Chondrocyte (in vitro differentiated cells): Measurements from ENCODE around the gene NKD2. TPM values are rescaled to one million over a fixed set of nuclear protein-coding genes. Genes with fewer than 3 reads are reported as not detected.

ENCODE experiments used
- DNase-seq: peaks from one replicate; pipeline ENCODE4 v3.0.0; 2021; ENCODE audit warnings: mixed read lengths, low spot score
- H3K27ac Mint-ChIP-seq: one replicate; pipeline ENCODE4 v1.8.0; 2021; ENCODE audit warnings: mild to moderate bottlenecking, moderate library complexity, mixed read lengths; ENCODE audit not compliant: unreplicated experiment
- H3K27me3 Mint-ChIP-seq: 2 replicates; pipeline ENCODE4 v1.8.0; 2021; ENCODE audit warnings: low read depth, mixed read lengths
- H3K36me3 Mint-ChIP-seq: 2 replicates; pipeline ENCODE4 v1.8.0; 2021; ENCODE audit warnings: low read depth, mixed read lengths
- H3K4me1 Mint-ChIP-seq: 2 replicates; pipeline ENCODE4 v1.8.0; 2021; ENCODE audit warnings: low read depth, mild to moderate bottlenecking, mixed read lengths
- H3K4me3 Mint-ChIP-seq: one replicate; pipeline ENCODE4 v1.8.0; 2021; ENCODE audit warnings: mild to moderate bottlenecking, moderate library complexity, mixed read lengths; ENCODE audit not compliant: unreplicated experiment
- H3K9me3 Mint-ChIP-seq: 2 replicates; pipeline ENCODE4 v1.8.0; 2021; ENCODE audit warnings: low read depth, mixed read lengths
- total RNA-seq: library from RNA; stranded (reverse); gene quantifications from 3 replicates; pipeline ENCODE4 v1.2.1, GENCODE V29; 2021
- TF ChIP-seq, protein P1 (sequence below): fragments of 200-600 bp; sonication (generic); IDR thresholded peaks from 2 replicates; pipeline ENCODE4 v1.5.0; 2021; ENCODE audit warnings: antibody characterized with exemption, mild to moderate bottlenecking, moderate library complexity

The NKD2 gene
- total RNA-seq, 1 donor from 2014 or later = not detected

DNA sequence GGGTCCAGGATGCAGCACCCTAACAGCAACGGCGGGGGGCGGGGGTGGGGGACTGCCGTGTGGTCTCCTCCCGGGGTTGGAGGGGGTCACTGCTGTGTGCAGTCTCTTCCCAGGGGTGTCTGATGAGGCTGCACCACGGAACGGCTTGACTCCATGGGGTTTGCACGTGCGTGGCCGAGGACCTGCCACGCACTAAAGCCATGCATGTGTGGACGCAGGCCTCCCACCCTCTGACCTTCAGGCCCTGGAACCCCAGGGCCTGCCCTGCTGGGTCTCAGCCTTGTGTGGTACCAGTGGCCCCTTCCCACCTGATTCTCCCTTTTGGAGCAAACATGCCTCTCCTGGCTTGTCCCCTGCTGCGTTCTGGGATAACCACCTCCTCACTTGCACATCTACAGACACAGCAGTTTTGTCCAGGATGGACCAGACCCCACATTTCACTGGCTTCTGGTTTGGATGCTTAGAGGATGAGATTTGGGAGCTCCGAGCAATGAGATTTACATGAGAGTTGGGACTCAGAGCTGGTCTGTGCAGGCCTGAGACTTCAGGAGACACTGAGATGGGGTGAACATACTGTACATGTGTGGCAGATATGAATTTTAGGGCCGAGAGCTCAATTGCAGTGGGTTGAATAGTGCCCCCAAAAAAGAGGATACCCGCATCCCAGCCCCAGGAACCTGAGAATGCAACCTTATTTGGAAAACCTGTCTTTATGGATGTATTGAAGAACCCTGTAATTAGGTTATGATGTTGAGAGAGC is 57.5 kb downstream of the NKD2 start:
- Mint-ChIP-seq H3K27ac (no peak overlapping the region), H3K36me3 (no peaks in the 10 kb centered on the region), H3K4me3 (no peak overlapping the region), H3K4me1 (no peaks in the 10 kb centered on the region), H3K27me3 (peaks cover 5% of the 10 kb centered on the region), H3K9me3 (no peaks in the 10 kb centered on the region)
- no peak for DNase-seq
- TF ChIP-seq, protein P1, sequence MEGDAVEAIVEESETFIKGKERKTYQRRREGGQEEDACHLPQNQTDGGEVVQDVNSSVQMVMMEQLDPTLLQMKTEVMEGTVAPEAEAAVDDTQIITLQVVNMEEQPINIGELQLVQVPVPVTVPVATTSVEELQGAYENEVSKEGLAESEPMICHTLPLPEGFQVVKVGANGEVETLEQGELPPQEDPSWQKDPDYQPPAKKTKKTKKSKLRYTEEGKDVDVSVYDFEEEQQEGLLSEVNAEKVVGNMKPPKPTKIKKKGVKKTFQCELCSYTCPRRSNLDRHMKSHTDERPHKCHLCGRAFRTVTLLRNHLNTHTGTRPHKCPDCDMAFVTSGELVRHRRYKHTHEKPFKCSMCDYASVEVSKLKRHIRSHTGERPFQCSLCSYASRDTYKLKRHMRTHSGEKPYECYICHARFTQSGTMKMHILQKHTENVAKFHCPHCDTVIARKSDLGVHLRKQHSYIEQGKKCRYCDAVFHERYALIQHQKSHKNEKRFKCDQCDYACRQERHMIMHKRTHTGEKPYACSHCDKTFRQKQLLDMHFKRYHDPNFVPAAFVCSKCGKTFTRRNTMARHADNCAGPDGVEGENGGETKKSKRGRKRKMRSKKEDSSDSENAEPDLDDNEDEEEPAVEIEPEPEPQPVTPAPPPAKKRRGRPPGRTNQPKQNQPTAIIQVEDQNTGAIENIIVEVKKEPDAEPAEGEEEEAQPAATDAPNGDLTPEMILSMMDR = no peak

DNA sequence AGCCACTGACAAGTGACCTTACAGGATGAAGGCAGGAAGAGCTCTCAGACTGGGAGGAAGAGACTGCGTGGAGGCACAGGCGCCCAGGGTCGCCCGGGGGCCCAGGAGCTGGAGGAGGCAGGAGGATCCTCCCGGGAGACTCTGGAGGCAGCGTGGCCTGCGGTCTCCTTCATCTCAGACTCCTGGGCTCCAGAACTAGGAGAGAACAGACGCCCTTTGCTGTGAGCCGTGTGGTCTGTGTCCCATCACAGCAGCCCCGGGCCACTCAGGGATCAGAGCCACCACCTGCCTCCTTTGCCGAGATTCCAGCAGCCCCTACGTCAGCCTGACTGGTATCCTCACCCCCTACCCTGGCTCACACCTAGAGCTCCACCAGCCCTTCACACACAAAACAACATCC is 58.1 kb downstream of the NKD2 start:
- TF ChIP-seq, protein P1 = no peak
- DNase-seq = no peak
- peaks cover 5% of the 10 kb centered on the region for H3K27me3 Mint-ChIP-seq
- no peaks in the 10 kb centered on the region for H3K9me3 Mint-ChIP-seq
- H3K27ac Mint-ChIP-seq = no peak overlapping the region
- no peaks in the 10 kb centered on the region for H3K36me3 Mint-ChIP-seq
- H3K4me1 Mint-ChIP-seq = no peaks in the 10 kb centered on the region
- H3K4me3 Mint-ChIP-seq = no peak overlapping the region

DNA sequence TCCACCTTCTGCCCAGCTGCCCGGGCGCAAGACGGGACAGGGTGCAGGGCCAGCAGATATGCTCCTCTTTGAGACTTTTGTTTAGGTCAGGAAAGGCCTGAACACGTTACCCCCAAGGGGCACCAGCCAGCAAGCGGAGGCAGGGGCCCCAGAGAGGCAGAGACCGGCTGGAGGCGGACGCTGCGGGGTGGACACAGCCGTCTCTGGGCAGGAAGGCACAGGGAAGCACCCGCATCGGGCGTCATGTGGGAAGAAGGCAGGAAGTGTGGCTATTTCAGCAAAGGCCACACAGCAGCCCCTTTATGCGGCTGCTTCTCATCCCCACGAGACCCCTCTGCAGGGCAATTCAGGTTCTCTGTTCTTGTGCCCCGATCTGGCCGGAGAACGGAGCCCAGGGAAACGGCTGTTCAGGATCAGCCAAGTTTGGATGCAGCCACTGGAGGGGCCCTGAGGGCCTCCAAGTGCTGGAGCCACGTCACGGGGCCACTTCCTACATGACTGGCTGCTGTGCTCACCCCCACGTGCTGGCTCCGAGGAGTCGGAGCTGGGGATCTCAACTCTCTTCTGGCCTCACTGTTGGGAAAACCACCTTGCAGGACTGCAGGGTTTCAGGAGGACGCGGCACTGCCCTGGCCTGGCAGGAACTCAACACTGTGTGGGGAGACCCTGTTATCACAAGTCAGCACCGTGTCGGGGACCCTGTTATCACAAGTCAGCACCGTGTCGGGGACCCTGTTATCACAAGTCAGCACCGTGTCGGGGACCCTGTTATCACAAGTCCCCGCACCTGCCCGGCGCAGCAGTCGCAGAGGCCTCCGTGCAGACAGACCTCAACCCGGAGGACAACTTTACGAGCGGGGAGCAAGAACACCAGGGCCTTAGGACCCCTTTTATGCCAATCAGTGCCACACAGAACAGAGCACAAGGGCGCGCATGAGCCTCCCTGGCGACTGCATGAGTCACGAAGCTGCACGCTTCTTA is 58.8 kb downstream of the NKD2 start:
- H3K27ac Mint-ChIP-seq = no peak overlapping the region
- no peak for DNase-seq
- H3K4me1 Mint-ChIP-seq = no peaks in the 10 kb centered on the region
- no peak overlapping the region for H3K4me3 Mint-ChIP-seq
- TF ChIP-seq, protein P1 = no peak
- H3K27me3 Mint-ChIP-seq = peaks cover 3% of the 10 kb centered on the region
- H3K36me3 Mint-ChIP-seq = no peaks in the 10 kb centered on the region
- H3K9me3 Mint-ChIP-seq = no peaks in the 10 kb centered on the region

DNA sequence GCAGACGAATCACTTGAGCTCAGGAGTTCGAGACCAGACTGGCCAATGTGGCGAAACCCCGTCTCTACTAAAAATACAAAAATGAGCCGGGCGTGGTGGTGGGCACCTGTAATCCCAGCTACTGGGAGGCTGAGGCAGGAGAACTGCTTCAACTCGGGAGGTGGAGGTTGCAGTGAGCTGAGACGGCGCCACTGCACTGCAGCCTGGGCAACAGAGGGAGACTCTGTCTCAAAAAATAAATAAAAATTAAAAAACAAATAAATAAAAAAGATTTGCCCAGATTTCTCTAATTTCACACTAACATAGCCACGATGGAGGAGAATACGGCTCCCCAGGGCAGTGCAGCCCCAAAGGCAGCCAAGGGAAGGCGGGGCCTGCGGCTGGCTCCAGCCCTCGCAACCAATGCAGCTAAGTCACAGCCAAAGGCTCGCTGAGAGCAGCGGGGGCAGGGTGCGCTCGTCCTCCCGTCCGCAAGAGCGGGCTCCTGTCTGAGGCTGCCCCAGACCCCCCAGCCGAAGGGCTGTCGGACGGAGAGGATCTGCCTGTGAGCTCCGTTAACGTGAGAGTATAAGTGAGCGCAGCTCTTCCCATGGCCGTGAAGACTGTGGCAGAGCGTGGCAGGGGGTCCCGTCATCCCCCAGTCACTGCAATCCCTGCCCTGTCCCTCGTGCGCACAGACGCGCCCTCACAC is 59.7 kb downstream of the NKD2 start:
- Mint-ChIP-seq H3K27me3 (peaks cover 3% of the 10 kb centered on the region), H3K4me1 (no peaks in the 10 kb centered on the region), H3K4me3 (no peak overlapping the region), H3K36me3 (no peaks in the 10 kb centered on the region), H3K27ac (no peak overlapping the region), H3K9me3 (no peaks in the 10 kb centered on the region)
- no peak for DNase-seq
- TF ChIP-seq, protein P1 = no peak
